HEK293 (cell line): Measurements from ENCODE around the gene ITGB1.

Experiments
- CTCF ChIA-PET: fragments of 350-600 bp; formaldehyde crosslinking; extraction: SDS; loops from one replicate; lab custom pipeline; 2021; ENCODE audit warnings: antibody characterized with exemption; lab: Yijun Ruan, JAX
- POLR2A ChIA-PET: fragments of 300-600 bp; formaldehyde crosslinking; extraction: SDS; loops from one replicate; lab custom pipeline; 2020; ENCODE audit warnings: antibody characterized with exemption, inconsistent platforms; lab: Yijun Ruan, JAX
- H3K27ac ChIP-seq: fragments of 200-500 bp; sonication (Bioruptor generic); 2 replicates; pipeline ENCODE4 v1.5.1; 2014; ENCODE audit warnings: low read depth, low read length, control low read depth, inconsistent platforms; ENCODE audit errors: extremely low read depth
- H3K36me3 ChIP-seq, 2 experiments: fragments of 200-500 bp in 1 of 2; sonication (Bioruptor generic) in 1 of 2; 1 replicate in 1 of 2; 2 replicates in 1 of 2; pipeline ENCODE4 v1.5.1; 2014 to 2017; ENCODE audit warnings: inconsistent platforms in 2 of 2, low read length in 2 of 2; ENCODE audit not compliant: control insufficient read depth in 2 of 2, insufficient read depth in 1 of 2
- H3K4me1 ChIP-seq: fragments of 200-500 bp; sonication (Bioruptor generic); 2 replicates; pipeline ENCODE4 v1.5.1; 2014; ENCODE audit warnings: mild to moderate bottlenecking, low read length, inconsistent platforms; ENCODE audit not compliant: control insufficient read depth, insufficient read depth
- H3K4me3 ChIP-seq: 2 replicates; pipeline ENCODE4 v1.5.1; 2011; ENCODE audit warnings: low read depth, mild to moderate bottlenecking, control low read depth, low read length, moderate library complexity
- H3K9me3 ChIP-seq: fragments of 200-500 bp; sonication (Bioruptor generic); 2 replicates; pipeline ENCODE4 v1.5.1; 2014; ENCODE audit warnings: low read depth, low read length, inconsistent platforms; ENCODE audit not compliant: control insufficient read depth, insufficient read depth
- BCL11B ChIP-seq: fragments of 450-650 bp; formaldehyde crosslinking; IDR thresholded peaks from 2 replicates; pipeline ENCODE4 v1.5.1; 2016; ENCODE audit warnings: low read depth, missing biosample characterization, missing genetic modification characterization
- GLI2 ChIP-seq: fragments of 450-650 bp; formaldehyde crosslinking; IDR thresholded peaks from 2 replicates; pipeline ENCODE4; 2017; ENCODE audit warnings: missing biosample characterization, missing genetic modification characterization, low read depth, borderline replicate concordance
- HOXA7 ChIP-seq: sonication (generic); formaldehyde crosslinking; IDR thresholded peaks from 2 replicates; pipeline ENCODE4 v1.8.1; 2022; ENCODE audit warnings: missing genetic modification reagents, borderline replicate concordance
- KLF16 ChIP-seq: fragments of 450-650 bp; formaldehyde crosslinking; IDR thresholded peaks from 2 replicates; pipeline ENCODE4 v1.5.1; 2017; ENCODE audit warnings: missing biosample characterization, missing genetic modification characterization
- TRIM28 ChIP-seq: IDR thresholded peaks from 2 replicates; pipeline ENCODE4 v1.6.1; 2011; ENCODE audit warnings: low read length, control low read depth, borderline replicate concordance
- YY2 ChIP-seq: fragments of 450-650 bp; formaldehyde crosslinking; IDR thresholded peaks from 2 replicates; pipeline ENCODE4 v1.5.1; 2016; ENCODE audit warnings: missing biosample characterization, missing genetic modification characterization
- ZFHX2 ChIP-seq: fragments of 450-650 bp; formaldehyde crosslinking; conservative IDR thresholded peaks from 2 replicates; pipeline ENCODE4 v1.5.1; 2016; ENCODE audit warnings: missing biosample characterization, missing genetic modification characterization
- ZNF174 ChIP-seq: fragments of 450-650 bp; formaldehyde crosslinking; IDR thresholded peaks from 2 replicates; pipeline ENCODE4 v1.5.0; 2017; ENCODE audit warnings: missing biosample characterization, mild to moderate bottlenecking, missing genetic modification characterization
- ZNF248 ChIP-seq: fragments of 450-650 bp; formaldehyde crosslinking; IDR thresholded peaks from 2 replicates; pipeline ENCODE4 v1.5.1; 2017; ENCODE audit warnings: missing biosample characterization, missing genetic modification characterization
- ZNF433 ChIP-seq: fragments of 450-650 bp; formaldehyde crosslinking; IDR thresholded peaks from 2 replicates; pipeline ENCODE4 v1.5.1; 2016; ENCODE audit warnings: missing biosample characterization, missing genetic modification characterization, low read depth
- ZNF548 ChIP-seq: fragments of 450-650 bp; formaldehyde crosslinking; IDR thresholded peaks from 2 replicates; pipeline ENCODE4 v1.5.1; 2016; ENCODE audit warnings: missing biosample characterization, missing genetic modification characterization
- ZNF560 ChIP-seq: fragments of 450-650 bp; formaldehyde crosslinking; IDR thresholded peaks from 2 replicates; pipeline ENCODE4 v1.5.1; 2017; ENCODE audit warnings: missing biosample characterization, missing genetic modification characterization, borderline replicate concordance
- ZNF596 ChIP-seq: fragments of 450-650 bp; IDR thresholded peaks from 2 replicates; pipeline ENCODE4 v1.5.0; 2018; ENCODE audit warnings: missing biosample characterization, mild to moderate bottlenecking, missing genetic modification characterization, moderate library complexity
- ZNF624 ChIP-seq: fragments of 450-650 bp; formaldehyde crosslinking; IDR thresholded peaks from 2 replicates; pipeline ENCODE4 v1.5.1; 2017; ENCODE audit warnings: missing biosample characterization, missing genetic modification characterization
- ZNF747 ChIP-seq: fragments of 450-650 bp; formaldehyde crosslinking; IDR thresholded peaks from 2 replicates; pipeline ENCODE4 v1.5.1; 2016; ENCODE audit warnings: missing biosample characterization, missing genetic modification characterization
- TF ChIP-seq, protein P1 (sequence below): fragments of 450-650 bp; formaldehyde crosslinking; IDR thresholded peaks from 2 replicates; pipeline ENCODE4 v1.5.1; 2016; ENCODE audit warnings: missing biosample characterization, missing genetic modification characterization
- TF ChIP-seq, protein P2 (sequence below): IDR thresholded peaks from 2 replicates; pipeline ENCODE4 v1.6.1; 2011; ENCODE audit warnings: mild to moderate bottlenecking, low read depth, low read length, borderline replicate concordance
- TF ChIP-seq, protein P3 (sequence below): fragments of 450-650 bp; formaldehyde crosslinking; IDR thresholded peaks from 2 replicates; pipeline ENCODE4 v1.5.1; 2016; ENCODE audit warnings: missing biosample characterization, missing genetic modification characterization
- TF ChIP-seq, protein P4 (sequence below): fragments of 450-650 bp; formaldehyde crosslinking; IDR thresholded peaks from 2 replicates; pipeline ENCODE4 v1.5.1; 2016; ENCODE audit warnings: missing biosample characterization, missing genetic modification characterization
- TF ChIP-seq, protein P5 (sequence below): fragments of 450-650 bp; formaldehyde crosslinking; IDR thresholded peaks from 2 replicates; pipeline ENCODE4 v1.5.1; 2017; ENCODE audit warnings: missing biosample characterization, missing genetic modification characterization

ITGB1 gene

DNA sequence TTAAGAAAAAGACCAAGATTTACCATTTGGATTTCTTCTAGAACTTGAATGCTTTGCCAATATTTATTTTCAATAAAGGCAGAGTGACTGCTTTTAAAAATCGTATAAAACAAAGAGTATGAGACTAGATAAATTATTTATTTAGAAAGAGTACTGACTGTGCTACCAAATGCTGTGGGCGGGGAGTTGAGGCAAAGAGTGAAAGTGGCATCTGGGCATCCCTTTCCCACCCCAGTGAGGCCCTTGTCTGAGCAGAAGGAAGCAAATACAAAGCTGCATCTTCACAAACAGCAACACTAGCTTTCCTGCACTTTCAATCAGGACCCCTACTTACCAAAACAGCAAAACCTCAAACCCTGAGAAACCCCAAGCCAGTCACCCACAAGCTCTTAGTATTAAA is 34.9 kb downstream of the ITGB1 start:
- TF ChIP-seq YY2 (tag by site-specific recombination) (no peak), ZNF596 (no peak), GLI2 (no peak), TRIM28 (no peak), ZNF174 (tag by site-specific recombination) (no peak), HOXA7 (CRISPR knock-in tag) (no peak), ZNF548 (tag by site-specific recombination) (no peak), ZNF624 (tag by site-specific recombination) (no peak), BCL11B (tag by site-specific recombination) (no peak), ZNF433 (tag by site-specific recombination) (no peak), ZNF248 (tag by site-specific recombination) (no peak), ZFHX2 (tag by site-specific recombination) (no peak), KLF16 (tag by site-specific recombination) (no peak), ZNF747 (tag by site-specific recombination) (no peak), ZNF560 (tag by site-specific recombination) (no peak)
- TF ChIP-seq, protein P1, sequence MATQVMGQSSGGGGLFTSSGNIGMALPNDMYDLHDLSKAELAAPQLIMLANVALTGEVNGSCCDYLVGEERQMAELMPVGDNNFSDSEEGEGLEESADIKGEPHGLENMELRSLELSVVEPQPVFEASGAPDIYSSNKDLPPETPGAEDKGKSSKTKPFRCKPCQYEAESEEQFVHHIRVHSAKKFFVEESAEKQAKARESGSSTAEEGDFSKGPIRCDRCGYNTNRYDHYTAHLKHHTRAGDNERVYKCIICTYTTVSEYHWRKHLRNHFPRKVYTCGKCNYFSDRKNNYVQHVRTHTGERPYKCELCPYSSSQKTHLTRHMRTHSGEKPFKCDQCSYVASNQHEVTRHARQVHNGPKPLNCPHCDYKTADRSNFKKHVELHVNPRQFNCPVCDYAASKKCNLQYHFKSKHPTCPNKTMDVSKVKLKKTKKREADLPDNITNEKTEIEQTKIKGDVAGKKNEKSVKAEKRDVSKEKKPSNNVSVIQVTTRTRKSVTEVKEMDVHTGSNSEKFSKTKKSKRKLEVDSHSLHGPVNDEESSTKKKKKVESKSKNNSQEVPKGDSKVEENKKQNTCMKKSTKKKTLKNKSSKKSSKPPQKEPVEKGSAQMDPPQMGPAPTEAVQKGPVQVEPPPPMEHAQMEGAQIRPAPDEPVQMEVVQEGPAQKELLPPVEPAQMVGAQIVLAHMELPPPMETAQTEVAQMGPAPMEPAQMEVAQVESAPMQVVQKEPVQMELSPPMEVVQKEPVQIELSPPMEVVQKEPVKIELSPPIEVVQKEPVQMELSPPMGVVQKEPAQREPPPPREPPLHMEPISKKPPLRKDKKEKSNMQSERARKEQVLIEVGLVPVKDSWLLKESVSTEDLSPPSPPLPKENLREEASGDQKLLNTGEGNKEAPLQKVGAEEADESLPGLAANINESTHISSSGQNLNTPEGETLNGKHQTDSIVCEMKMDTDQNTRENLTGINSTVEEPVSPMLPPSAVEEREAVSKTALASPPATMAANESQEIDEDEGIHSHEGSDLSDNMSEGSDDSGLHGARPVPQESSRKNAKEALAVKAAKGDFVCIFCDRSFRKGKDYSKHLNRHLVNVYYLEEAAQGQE (tag by site-specific recombination), result no peak
- TF ChIP-seq, protein P2, sequence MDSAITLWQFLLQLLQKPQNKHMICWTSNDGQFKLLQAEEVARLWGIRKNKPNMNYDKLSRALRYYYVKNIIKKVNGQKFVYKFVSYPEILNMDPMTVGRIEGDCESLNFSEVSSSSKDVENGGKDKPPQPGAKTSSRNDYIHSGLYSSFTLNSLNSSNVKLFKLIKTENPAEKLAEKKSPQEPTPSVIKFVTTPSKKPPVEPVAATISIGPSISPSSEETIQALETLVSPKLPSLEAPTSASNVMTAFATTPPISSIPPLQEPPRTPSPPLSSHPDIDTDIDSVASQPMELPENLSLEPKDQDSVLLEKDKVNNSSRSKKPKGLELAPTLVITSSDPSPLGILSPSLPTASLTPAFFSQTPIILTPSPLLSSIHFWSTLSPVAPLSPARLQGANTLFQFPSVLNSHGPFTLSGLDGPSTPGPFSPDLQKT, result no peak
- TF ChIP-seq, protein P3, sequence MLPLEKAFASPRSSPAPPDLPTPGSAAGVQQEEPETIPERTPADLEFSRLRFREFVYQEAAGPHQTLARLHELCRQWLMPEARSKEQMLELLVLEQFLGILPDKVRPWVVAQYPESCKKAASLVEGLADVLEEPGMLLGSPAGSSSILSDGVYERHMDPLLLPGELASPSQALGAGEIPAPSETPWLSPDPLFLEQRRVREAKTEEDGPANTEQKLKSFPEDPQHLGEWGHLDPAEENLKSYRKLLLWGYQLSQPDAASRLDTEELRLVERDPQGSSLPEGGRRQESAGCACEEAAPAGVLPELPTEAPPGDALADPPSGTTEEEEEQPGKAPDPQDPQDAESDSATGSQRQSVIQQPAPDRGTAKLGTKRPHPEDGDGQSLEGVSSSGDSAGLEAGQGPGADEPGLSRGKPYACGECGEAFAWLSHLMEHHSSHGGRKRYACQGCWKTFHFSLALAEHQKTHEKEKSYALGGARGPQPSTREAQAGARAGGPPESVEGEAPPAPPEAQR, result no peak
- TF ChIP-seq, protein P4, sequence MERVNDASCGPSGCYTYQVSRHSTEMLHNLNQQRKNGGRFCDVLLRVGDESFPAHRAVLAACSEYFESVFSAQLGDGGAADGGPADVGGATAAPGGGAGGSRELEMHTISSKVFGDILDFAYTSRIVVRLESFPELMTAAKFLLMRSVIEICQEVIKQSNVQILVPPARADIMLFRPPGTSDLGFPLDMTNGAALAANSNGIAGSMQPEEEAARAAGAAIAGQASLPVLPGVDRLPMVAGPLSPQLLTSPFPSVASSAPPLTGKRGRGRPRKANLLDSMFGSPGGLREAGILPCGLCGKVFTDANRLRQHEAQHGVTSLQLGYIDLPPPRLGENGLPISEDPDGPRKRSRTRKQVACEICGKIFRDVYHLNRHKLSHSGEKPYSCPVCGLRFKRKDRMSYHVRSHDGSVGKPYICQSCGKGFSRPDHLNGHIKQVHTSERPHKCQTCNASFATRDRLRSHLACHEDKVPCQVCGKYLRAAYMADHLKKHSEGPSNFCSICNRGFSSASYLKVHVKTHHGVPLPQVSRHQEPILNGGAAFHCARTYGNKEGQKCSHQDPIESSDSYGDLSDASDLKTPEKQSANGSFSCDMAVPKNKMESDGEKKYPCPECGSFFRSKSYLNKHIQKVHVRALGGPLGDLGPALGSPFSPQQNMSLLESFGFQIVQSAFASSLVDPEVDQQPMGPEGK (tag by site-specific recombination), result no peak
- TF ChIP-seq, protein P5, sequence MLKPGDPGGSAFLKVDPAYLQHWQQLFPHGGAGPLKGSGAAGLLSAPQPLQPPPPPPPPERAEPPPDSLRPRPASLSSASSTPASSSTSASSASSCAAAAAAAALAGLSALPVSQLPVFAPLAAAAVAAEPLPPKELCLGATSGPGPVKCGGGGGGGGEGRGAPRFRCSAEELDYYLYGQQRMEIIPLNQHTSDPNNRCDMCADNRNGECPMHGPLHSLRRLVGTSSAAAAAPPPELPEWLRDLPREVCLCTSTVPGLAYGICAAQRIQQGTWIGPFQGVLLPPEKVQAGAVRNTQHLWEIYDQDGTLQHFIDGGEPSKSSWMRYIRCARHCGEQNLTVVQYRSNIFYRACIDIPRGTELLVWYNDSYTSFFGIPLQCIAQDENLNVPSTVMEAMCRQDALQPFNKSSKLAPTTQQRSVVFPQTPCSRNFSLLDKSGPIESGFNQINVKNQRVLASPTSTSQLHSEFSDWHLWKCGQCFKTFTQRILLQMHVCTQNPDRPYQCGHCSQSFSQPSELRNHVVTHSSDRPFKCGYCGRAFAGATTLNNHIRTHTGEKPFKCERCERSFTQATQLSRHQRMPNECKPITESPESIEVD (tag by site-specific recombination), result no peak
- no peak overlapping the region for H3K4me3 ChIP-seq
- no peak overlapping the region for H3K27ac ChIP-seq
- H3K4me1 ChIP-seq, result no peaks in the 10 kb centered on the region
- peaks cover 70 to 90% of the 10 kb centered on the region in 2 experiments for H3K36me3 ChIP-seq
- ChIA-PET CTCF (no interaction called here), POLR2A (no interaction called here)
- H3K9me3 ChIP-seq, result no peaks in the 10 kb centered on the region
